GM23248 (cell line): ENCODE measurements around the gene NNT. TPM values are rescaled to one million over a fixed set of nuclear protein-coding genes. Genes with fewer than 3 reads are reported as not detected.
"Not testable (repeated sequence)": the region's sequence is repeated elsewhere in the genome, so short reads cannot be mapped to it uniquely, and the experiment has no call there.

Experiments
- DNase-seq: peaks from one replicate; pipeline ENCODE4 v3.0.0-alpha.2; 2015
- H2AFZ ChIP-seq: fragments of 200-600 bp; sonication (generic); 2 replicates; pipeline ENCODE4 v1.6.1; 2016; ENCODE audit warnings: antibody characterized with exemption
- H3F3A ChIP-seq: fragments of 200-600 bp; sonication (generic); 2 replicates; pipeline ENCODE4 v1.6.1; 2016; ENCODE audit warnings: mild to moderate bottlenecking, antibody characterized with exemption, mixed run types; ENCODE audit not compliant: insufficient read depth
- H3K27ac ChIP-seq: fragments of 200-600 bp; sonication (generic); 2 replicates; pipeline ENCODE4 v1.5.1; 2016; ENCODE audit warnings: mild to moderate bottlenecking
- H3K27me3 ChIP-seq: fragments of 200-600 bp; sonication (generic); replicated peaks from 2 replicates; pipeline ENCODE4 v1.6.1; 2016; ENCODE audit warnings: mild to moderate bottlenecking; ENCODE audit not compliant: insufficient read depth
- H3K36me3 ChIP-seq: fragments of 200-600 bp; sonication (generic); 2 replicates; pipeline ENCODE4 v1.6.1; 2016; ENCODE audit warnings: low read depth, mild to moderate bottlenecking
- H3K4me1 ChIP-seq: fragments of 200-600 bp; sonication (generic); 2 replicates; pipeline ENCODE4 v1.6.1; 2016; ENCODE audit warnings: mild to moderate bottlenecking; ENCODE audit not compliant: insufficient read depth
- H3K4me2 ChIP-seq: fragments of 200-600 bp; sonication (generic); one replicate; pipeline ENCODE4 v1.6.1; 2016; ENCODE audit warnings: mild to moderate bottlenecking; ENCODE audit not compliant: unreplicated experiment
- H3K4me3 ChIP-seq: fragments of 200-600 bp; sonication (generic); 2 replicates; pipeline ENCODE4 v1.5.1; 2016; ENCODE audit warnings: mild to moderate bottlenecking
- H3K79me2 ChIP-seq: fragments of 200-600 bp; sonication (generic); 2 replicates; pipeline ENCODE4 v1.6.1; 2016; ENCODE audit warnings: mild to moderate bottlenecking; ENCODE audit not compliant: insufficient read depth
- H3K9ac ChIP-seq: fragments of 200-600 bp; sonication (generic); 2 replicates; pipeline ENCODE4 v1.6.1; 2016; ENCODE audit warnings: mild to moderate bottlenecking
- H3K9me2 ChIP-seq: fragments of 200-600 bp; sonication (generic); 2 replicates; pipeline ENCODE4 v1.6.1; 2016; ENCODE audit warnings: mixed run types, mild to moderate bottlenecking, moderate library complexity; ENCODE audit not compliant: insufficient read depth
- H3K9me3 ChIP-seq: fragments of 200-600 bp; sonication (generic); one replicate; pipeline ENCODE4 v1.6.1; 2017; ENCODE audit warnings: low read depth
- H4K20me1 ChIP-seq: fragments of 200-600 bp; sonication (generic); 2 replicates; pipeline ENCODE4 v1.6.0; 2016; ENCODE audit not compliant: insufficient read depth
- EZH2 ChIP-seq: fragments of 200-600 bp; sonication (generic); IDR thresholded peaks from 2 replicates; pipeline ENCODE4 v1.6.1; 2018; ENCODE audit warnings: antibody characterized with exemption, mild to moderate bottlenecking; ENCODE audit not compliant: insufficient read depth, poor library complexity, severe bottlenecking
- EZH2phosphoT487 ChIP-seq: fragments of 200-600 bp; sonication (generic); IDR thresholded peaks from 2 replicates; pipeline ENCODE4 v1.6.1; 2018; ENCODE audit warnings: antibody characterized with exemption, moderate library complexity, mild to moderate bottlenecking, low read depth; ENCODE audit not compliant: insufficient read depth
- WGBS, 2 experiments: methylation state at CpG; one replicate each; pipeline ENCODE4 v1.1.6; 2015 to 2017; ENCODE audit warnings: low lambda C conversion rate in 2 of 2, low coverage in 1 of 2; ENCODE audit errors: missing lambda C conversion rate in 2 of 2; 5-methylcytosine and 5-hydroxymethylcytosine counted together
- in situ Hi-C: fragments of 300-500 bp; cut with MboI; formaldehyde crosslinking; loops from 2 replicates; pipeline ENCODE4 v1.15.0; 2020
- polyA plus RNA-seq: library from polyadenylated mRNA; unstranded; fragments of >200 nt; fragmentation: Nextera tagmentation; extraction: Ambion mirVana; gene quantifications from 2 replicates; pipeline ENCODE4 v1.2.1, GENCODE V29; 2016
- total RNA-seq: library from RNA; depleted of rRNA; stranded (reverse); fragments of >200 nt; shearing (Covaris generic); gene quantifications from 2 replicates; pipeline ENCODE4 v1.2.3, GENCODE V29; 2014; rRNA removed

Gene NNT
- total RNA-seq (27.2 and 47.2 TPM in 2 replicates), polyA plus RNA-seq (32.5 and 33.9 TPM in 2 replicates)

- Histone ChIP-seq H3K9ac (peak within 1 kb of the TSS; percentile 87), H3K9me3 (no peaks in the 10 kb centered on the region), H3K79me2 (peaks cover 36% of the 10 kb centered on the region), H3K9me2 (no peaks in the 10 kb centered on the region), H3K27ac (peak within 1 kb of the TSS; percentile 46), H3K36me3 (no peaks in the 10 kb centered on the region), H3K4me3 (peak within 1 kb of the TSS; percentile 77), H3K4me1 (peaks cover 15% of the 10 kb centered on the region), H3K4me2 (peak within 1 kb of the TSS; percentile 93), H3K27me3 (no peaks in the 10 kb centered on the region), H4K20me1 (no peaks in the 10 kb centered on the region), H2AFZ (peak within 1 kb of the TSS; percentile 97), H3F3A (no peaks in the 10 kb centered on the region)
- 1 to 4% methylated on average over 48 to 60 of the region's 60 CpGs for WGBS, 2 experiments
- in situ Hi-C loops: no loop called here
- TF ChIP-seq EZH2phosphoT487 (no peak), EZH2 (no peak)
- peak; percentile 74 for DNase-seq
Observed at GRCh38 chr5:43602461-43603343, at the start of gene NNT. Gene NNT, plus strand, starts transcription at chr5:43603180. Its CDS starts 6,016 bp downstream, at chr5:43609196.

- peak overlapping the region; percentile 2; the same call in 1 of the 2 replicates for H3K27ac ChIP-seq
- H3K4me1 ChIP-seq: peaks cover 25% of the 10 kb centered on the region
- no peak overlapping the region for H2AFZ ChIP-seq
- peaks cover 32% of the 10 kb centered on the region for H3K36me3 ChIP-seq
- peak; percentile 30 for DNase-seq
- 64 to 65% methylated on average over 2 of the region's 2 CpGs for WGBS, 2 experiments
- H3F3A ChIP-seq: peaks cover 15% of the 10 kb centered on the region; the same call in 1 of the 2 replicates
- no peak overlapping the region for H3K9ac ChIP-seq
- H3K79me2 ChIP-seq: peaks cover 90% of the 10 kb centered on the region
- in situ Hi-C loops: no loop called here
- H3K4me3 ChIP-seq: no peak overlapping the region
- no peaks in the 10 kb centered on the region for H4K20me1 ChIP-seq
- H3K4me2 ChIP-seq: no peak overlapping the region
- no peaks in the 10 kb centered on the region for H3K27me3 ChIP-seq
- no peaks in the 10 kb centered on the region for H3K9me3 ChIP-seq
- H3K9me2 ChIP-seq: no peaks in the 10 kb centered on the region
- TF ChIP-seq EZH2 (no peak), EZH2phosphoT487 (no peak)
Observed at GRCh38 chr5:43553381-43553780, 49.6 kb upstream of the NNT start.

- H3K36me3 ChIP-seq: peaks cover 32% of the 10 kb centered on the region
- no peaks in the 10 kb centered on the region for H4K20me1 ChIP-seq
- H3K4me2 ChIP-seq: peak overlapping the region; percentile 90
- 100% methylated on average over 1 of the region's 1 CpG for WGBS, 2 experiments
- peaks cover 25% of the 10 kb centered on the region for H3K4me1 ChIP-seq
- H3K27me3 ChIP-seq: no peaks in the 10 kb centered on the region
- no peaks in the 10 kb centered on the region for H3K9me3 ChIP-seq
- H3F3A ChIP-seq: peaks cover 15% of the 10 kb centered on the region; the same call in 1 of the 2 replicates
- no peaks in the 10 kb centered on the region for H3K9me2 ChIP-seq
- H2AFZ ChIP-seq: no peak overlapping the region
- in situ Hi-C loops: no loop called here
- peaks cover 79% of the 10 kb centered on the region for H3K79me2 ChIP-seq
- H3K27ac ChIP-seq: no peak overlapping the region
- H3K4me3 ChIP-seq: peak overlapping the region; percentile 84
- H3K9ac ChIP-seq: 0 out of 2 replicates have a peak overlapping the region, but pooled peaks have one; percentile 93
- DNase-seq: no peak
- no peak for TF ChIP-seq EZH2phosphoT487
- TF ChIP-seq EZH2: no peak
Observed at GRCh38 chr5:43554497-43554896, 48.5 kb upstream of the NNT start.

DNA sequence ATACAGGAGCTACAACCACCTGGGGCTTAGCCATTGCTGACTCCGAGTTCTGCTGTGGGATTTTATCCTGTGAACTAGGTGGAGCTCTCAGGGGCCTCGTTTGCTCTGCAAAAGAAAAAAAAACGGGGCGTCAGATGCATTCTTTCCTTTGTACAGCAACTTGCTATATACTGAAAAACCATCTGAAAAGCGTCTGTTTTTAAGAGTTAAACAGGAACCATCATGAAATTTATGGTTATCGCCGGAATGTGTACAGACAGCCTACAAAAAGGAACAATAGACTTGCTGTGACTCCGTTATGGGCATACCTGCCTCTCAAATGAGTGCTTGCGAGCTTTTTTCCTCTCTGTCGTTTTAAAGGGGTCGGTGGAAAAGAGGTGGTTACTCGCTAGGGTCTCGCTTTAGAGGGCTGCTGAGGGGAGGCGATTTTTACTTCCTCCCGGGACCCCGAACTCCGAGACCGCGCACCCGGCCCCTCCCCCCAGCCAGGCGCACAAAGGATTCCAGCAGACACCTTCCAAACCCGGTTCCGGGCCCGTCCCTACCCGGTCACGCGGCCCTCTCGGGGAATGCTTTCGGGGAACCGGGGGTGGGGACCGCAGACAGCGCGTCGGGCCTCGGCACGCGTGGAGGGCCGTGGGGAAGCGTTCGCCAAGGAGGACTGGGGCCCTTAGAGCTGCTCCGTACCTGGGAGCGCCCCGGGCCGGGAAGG, 46.9 kb upstream of the NNT start:
- Histone ChIP-seq H3K9me2 (no peaks in the 10 kb centered on the region), H3K9ac (peak overlapping the region; percentile 93), H3F3A (peaks cover 15% of the 10 kb centered on the region; the same call in 1 of the 2 replicates), H3K36me3 (peaks cover 20% of the 10 kb centered on the region), H3K4me1 (peaks cover 25% of the 10 kb centered on the region), H3K79me2 (peaks cover 63% of the 10 kb centered on the region), H4K20me1 (no peaks in the 10 kb centered on the region), H3K27me3 (no peaks in the 10 kb centered on the region), H2AFZ (peak overlapping the region; percentile 95), H3K4me2 (peak overlapping the region; percentile 90), H3K27ac (peak overlapping the region; percentile 78), H3K4me3 (peak overlapping the region; percentile 84), H3K9me3 (no peaks in the 10 kb centered on the region)
- 0 to 3% methylated on average over 35 to 39 of the region's 44 CpGs for WGBS, 2 experiments
- TF ChIP-seq EZH2phosphoT487 (no peak), EZH2 (no peak)
- in situ Hi-C loops: no loop called here
- DNase-seq: peak; percentile 72

DNA sequence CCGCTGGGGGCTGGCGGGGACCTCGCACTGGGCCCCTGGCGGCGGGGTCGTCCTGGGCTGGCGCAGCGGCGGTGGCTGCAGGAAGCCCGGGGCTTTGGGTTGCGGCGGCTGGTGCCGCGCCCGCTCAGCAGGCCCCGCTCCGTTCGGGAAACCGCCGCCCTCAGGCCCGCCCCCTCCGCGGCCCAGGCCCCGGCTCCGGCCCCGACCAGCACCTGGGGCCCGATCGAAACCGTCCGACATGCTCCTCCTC, 46.4 kb upstream of the NNT start:
- 0 to 1% methylated on average over 1 to 17 of the region's 30 CpGs for WGBS, 2 experiments
- Histone ChIP-seq H2AFZ (peak overlapping the region; percentile 95), H3F3A (peaks cover 15% of the 10 kb centered on the region; the same call in 1 of the 2 replicates), H3K27ac (peak overlapping the region; percentile 78), H3K36me3 (peaks cover 16% of the 10 kb centered on the region; the same call in 1 of the 2 replicates), H3K79me2 (peaks cover 58% of the 10 kb centered on the region), H3K9ac (peak overlapping the region; percentile 93), H3K4me3 (peak overlapping the region; percentile 84), H3K4me2 (peak overlapping the region; percentile 90), H3K4me1 (peaks cover 25% of the 10 kb centered on the region)
- H4K20me1 ChIP-seq, in situ Hi-C loops, H3K9me2 ChIP-seq, H3K9me3 ChIP-seq, DNase-seq, H3K27me3 ChIP-seq: not testable (repeated sequence)
